ENCODE results near the gene GDPD5.

GDPD5 gene

GRCh38 chr11:75471176-75471973 is 54.4 kb downstream of the GDPD5 start:
- DNase-seq (ENCODE audit: low read depth) = no peak

GRCh38 chr11:75470476-75471080 is 55.2 kb downstream of the GDPD5 start:
- no peak for DNase-seq (ENCODE audit: low read depth)

- no peak for DNase-seq (ENCODE audit: low read depth)
These were observed 55.8 kb downstream of the GDPD5 start for GRCh38 chr11:75469785-75470405.

GRCh38 chr11:75468534-75469340 is 57.0 kb downstream of the GDPD5 start:
- DNase-seq (ENCODE audit: low read depth) = no peak

GRCh38 chr11:75467881-75468280 is 57.9 kb downstream of the GDPD5 start:
- DNase-seq (ENCODE audit: low read depth) = no peak

GRCh38 chr11:75467311-75467710 is 58.4 kb downstream of the GDPD5 start:
- no peak for DNase-seq (ENCODE audit: low read depth)

- DNase-seq (ENCODE audit: low read depth) = no peak
These were observed 59.8 kb downstream of the GDPD5 start for GRCh38 chr11:75465701-75466531.

- no peak for DNase-seq (ENCODE audit: low read depth)
These were observed 62.5 kb downstream of the GDPD5 start for GRCh38 chr11:75463106-75463774.

- no peak for DNase-seq (ENCODE audit: low read depth)
These were observed 63.6 kb downstream of the GDPD5 start for GRCh38 chr11:75462117-75462653.

- DNase-seq (ENCODE audit: low read depth) = no peak
These were observed 64.6 kb downstream of the GDPD5 start for GRCh38 chr11:75461151-75461550.

- DNase-seq (ENCODE audit: low read depth) = no peak
These were observed 69.1 kb downstream of the GDPD5 start for GRCh38 chr11:75456596-75457183.

GRCh38 chr11:75454987-75455386 is 70.8 kb downstream of the GDPD5 start:
- DNase-seq (ENCODE audit: low read depth) = no peak

GRCh38 chr11:75453916-75454655 is 71.7 kb downstream of the GDPD5 start:
- DNase-seq (ENCODE audit: low read depth) = no peak

- peak; percentile 49 for DNase-seq (ENCODE audit: low read depth)
These were observed 74.6 kb downstream of the GDPD5 start for GRCh38 chr11:75450826-75451821.

GRCh38 chr11:75450236-75450635 is 75.5 kb downstream of the GDPD5 start:
- no peak for DNase-seq (ENCODE audit: low read depth)

- no peak for DNase-seq (ENCODE audit: low read depth)
These were observed 76.0 kb downstream of the GDPD5 start for GRCh38 chr11:75449776-75450175.

- DNase-seq (ENCODE audit: low read depth) = no peak
These were observed 76.5 kb downstream of the GDPD5 start for GRCh38 chr11:75449271-75449670.

- no peak for DNase-seq (ENCODE audit: low read depth)
These were observed 78.3 kb downstream of the GDPD5 start for GRCh38 chr11:75447415-75447814.
